NCI-H1092 treated with DMSO at 0.1 percent for 48 hours (cell line): Measurements from ENCODE around the gene CIDEB.
A peak's percentile ranks its signal among the peaks of the same experiment; 100 is the strongest.

Experiments used
- DNase-seq: peaks from one replicate; lab custom pipeline; 2025; lab: John Stamatoyannopoulos, UW

CIDEB gene

GRCh38 chr14:24312736-24313507 lies 5.1 kb upstream of the CIDEB start:
- no peak for DNase-seq

- DNase-seq: no peak
These were observed 4.2 kb upstream of the CIDEB start for GRCh38 chr14:24311837-24312615.

GRCh38 chr14:24310646-24311604 lies 3.1 kb upstream of the CIDEB start, which contains the start of gene LTB4R:
Gene LTB4R, plus strand, starts transcription at chr14:24311502. Its CDS starts 4,150 bp downstream, at chr14:24315652.
- DNase-seq: no peak

- DNase-seq: no peak
These were observed 2.5 kb upstream of the CIDEB start for GRCh38 chr14:24310265-24310645.

GRCh38 chr14:24309538-24310264 lies 1.9 kb upstream of the CIDEB start, which contains the start of gene LTB4R2:
Gene LTB4R2, plus strand, starts transcription at chr14:24310140. Its CDS starts 525 bp downstream, at chr14:24310665.
- no peak for DNase-seq

- no peak for DNase-seq
These were observed 756 bp upstream of the CIDEB start for GRCh38 chr14:24308342-24309124.

- DNase-seq: no peak
These were observed 612 bp downstream of the CIDEB start for GRCh38 chr14:24307156-24307574.

- no peak for DNase-seq
These were observed 3.8 kb downstream of the CIDEB start for GRCh38 chr14:24304019-24304387.

- no peak for DNase-seq
These were observed 7.3 kb downstream of the CIDEB start for GRCh38 chr14:24300326-24300980.

GRCh38 chr14:24299255-24300191 lies 8.3 kb downstream of the CIDEB start, which contains the start of the genes DHRS1 and NOP9:
Gene DHRS1, minus strand, starts transcription at chr14:24299780. Its CDS starts 674 bp downstream, at chr14:24299106.
Gene NOP9, plus strand, starts transcription at chr14:24299850. Its CDS starts 105 bp downstream, at chr14:24299955.
- DNase-seq: peak; percentile 72

- DNase-seq: peak; percentile 15
These were observed 8.9 kb downstream of the CIDEB start for GRCh38 chr14:24298892-24299254.

GRCh38 chr14:24297190-24297964 lies 10.4 kb downstream of the CIDEB start:
- peak; percentile 26 for DNase-seq

GRCh38 chr14:24296341-24297157 lies 11.2 kb downstream of the CIDEB start:
- DNase-seq: peak; percentile 68

GRCh38 chr14:24293525-24293924 lies 14.3 kb downstream of the CIDEB start:
- no peak for DNase-seq

GRCh38 chr14:24292118-24292807 lies 15.5 kb downstream of the CIDEB start:
- DNase-seq: no peak

GRCh38 chr14:24291446-24292117 lies 16.2 kb downstream of the CIDEB start:
- no peak for DNase-seq
